Right lobe of liver (tissue), 6 donors: ENCODE results near the gene TM9SF1. TPM values are rescaled to one million over a fixed set of nuclear protein-coding genes. Genes with fewer than 3 reads are reported as not detected.

ENCODE experiments used
- ATAC-seq, 4 donors: fragments of 200-7000 bp; cut with Tn5 transposase; one replicate each; pipeline ENCODE4 v1.9.1; 2020; ENCODE audit warnings: mild to moderate bottlenecking in 4 of 4, moderate library complexity in 4 of 4
- DNase-seq, 3 donors: peaks; one replicate each; pipeline ENCODE4 v3.0.0-alpha.2; 2020
- H3K27ac ChIP-seq, 3 donors: fragments of 200-600 bp; one replicate each; pipeline ENCODE4 v1.8.0; 2022
- H3K27me3 ChIP-seq, 2 donors: fragments of 200-600 bp; one replicate each; pipeline ENCODE4 v1.8.0; 2022
- H3K36me3 ChIP-seq, 4 donors: fragments of 200-600 bp; sonication (generic) in 1 of 4; one replicate each; pipeline versions ENCODE4 v1.5.1 to v1.8.0; 2017 to 2022; ENCODE audit warnings: control low read depth in 1 of 4
- H3K4me1 ChIP-seq, 4 donors: fragments of 200-600 bp; sonication (generic) in 1 of 4; one replicate each; pipeline versions ENCODE4 v1.5.1 to v1.8.0; 2017 to 2022; ENCODE audit warnings: control low read depth in 1 of 4
- H3K4me3 ChIP-seq, 3 donors: fragments of 200-600 bp; one replicate each; pipeline ENCODE4 v1.8.0; 2022
- H3K9me3 ChIP-seq, 4 donors: fragments of 200-600 bp; sonication (generic) in 1 of 4; one replicate each; pipeline versions ENCODE4 v1.5.1 to v1.8.0; 2017 to 2022; ENCODE audit warnings: control low read depth in 1 of 4
- POLR2A ChIP-seq: fragments of 450-650 bp; IDR thresholded peaks from one replicate; pipeline ENCODE4 v1.6.1; 2017; ENCODE audit warnings: antibody characterized with exemption, mild to moderate bottlenecking
- WGBS: methylation state at CpG from one replicate; pipeline ENCODE4 v1.1.6; 2018; ENCODE audit warnings: low coverage, low lambda C conversion rate; ENCODE audit not compliant: insufficient coverage; ENCODE audit errors: missing lambda C conversion rate; 5-methylcytosine and 5-hydroxymethylcytosine counted together
- intact Hi-C, 2 donors: fragments of 100-400 bp; cut with DNase I; formaldehyde crosslinking; loops; one replicate each; pipeline versions ENCODE4 v1.11.2 to v1.14.1; 2022
- total RNA-seq, 6 experiments: library from RNA; depleted of rRNA in 2 of 6; stranded (reverse); fragments of >200 nt in 2 of 6; fragmentation: NEBNext Ultra II Directional in 3 of 6; extraction: Animal tissue kit (Norgen Biotek cat#: 25700) in 3 of 6; gene quantifications; one replicate each; pipeline versions ENCODE4 v1.1.0 to v1.2.4, GENCODE V29; 2016 to 2023
- TF ChIP-seq, protein P1 (sequence below), 4 donors: fragments of 200-600 bp in 3 of 4; fragments of 450-650 bp in 1 of 4; IDR thresholded peaks; one replicate each; pipeline versions ENCODE4 v1.5.1 to v1.8.0; 2016 to 2022; ENCODE audit warnings: antibody characterized with exemption in 4 of 4, mild to moderate bottlenecking in 2 of 4
- donor health status: DM: no; HTN: yes; CAD: no.
- donor health status: DM: no; HTN: no; CAD: no.
- donor health status: DM: no; HTN: no; CAD: no.
- donor health status: DM: no; HTN: yes; CAD: no.
- donor health status: DM: no; HTN: yes; CAD: no.

Gene TM9SF1
- total RNA-seq, 6 experiments from 2014 or later, result 32.1 to 49.8 (median 41.2) TPM

DNA sequence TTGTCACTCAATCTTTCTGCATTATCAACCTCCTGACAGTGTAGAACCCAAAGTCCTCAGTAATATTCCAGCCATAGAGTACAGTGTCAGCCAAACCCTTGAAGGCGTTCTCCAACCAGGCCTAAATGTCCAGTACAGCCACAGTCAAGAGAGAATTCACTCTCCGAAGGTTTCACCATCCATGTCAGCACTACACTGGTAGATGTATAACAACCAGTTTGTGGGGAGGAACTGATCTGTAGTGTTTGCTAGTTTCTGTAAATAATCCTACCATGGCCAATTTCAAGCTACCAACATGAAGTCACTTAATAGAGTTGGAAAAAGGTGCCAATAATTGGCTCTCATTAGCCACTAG lies 21.1 kb upstream of the TM9SF1 start:
- no peak for DNase-seq
- no peak for ATAC-seq
- Histone ChIP-seq H3K4me3 (no peak overlapping the region), H3K4me1 (peaks cover 0 to 5% (median 1%) of the 10 kb centered on the region in 4 donors), H3K9me3 (no peaks in the 10 kb centered on the region), H3K27me3 (no peaks in the 10 kb centered on the region), H3K27ac (no peak overlapping the region), H3K36me3 (peaks cover 0 to 8% (median 0%) of the 10 kb centered on the region in 4 donors)
- TF ChIP-seq POLR2A, result no peak
- intact Hi-C loops, result no loop called here
- 79% methylated on average over 2 of the region's 2 CpGs for WGBS

GRCh38 chr14:24215495-24216344 lies 20.5 kb upstream of the TM9SF1 start, which contains the start of gene MDP1:
Gene MDP1, minus strand, starts transcription at chr14:24216066. Its CDS starts 111 bp downstream, at chr14:24215955.
- Histone ChIP-seq H3K27me3 (no peaks in the 10 kb centered on the region), H3K4me3 (peak within 1 kb of the TSS; percentile 60 to 70 (median 67)), H3K36me3 (peaks cover 0 to 12% (median 0%) of the 10 kb centered on the region in 4 donors), H3K27ac (peak within 1 kb of the TSS; percentile 61 to 87 (median 78)), H3K4me1 (peaks cover 0 to 5% (median 1%) of the 10 kb centered on the region in 4 donors), H3K9me3 (no peaks in the 10 kb centered on the region)
- intact Hi-C loops, result no loop called here
- peak; percentile 87 to 91 (median 88) for ATAC-seq
- WGBS, result 0% methylated on average over 13 of the region's 40 CpGs
- TF ChIP-seq, protein P1, sequence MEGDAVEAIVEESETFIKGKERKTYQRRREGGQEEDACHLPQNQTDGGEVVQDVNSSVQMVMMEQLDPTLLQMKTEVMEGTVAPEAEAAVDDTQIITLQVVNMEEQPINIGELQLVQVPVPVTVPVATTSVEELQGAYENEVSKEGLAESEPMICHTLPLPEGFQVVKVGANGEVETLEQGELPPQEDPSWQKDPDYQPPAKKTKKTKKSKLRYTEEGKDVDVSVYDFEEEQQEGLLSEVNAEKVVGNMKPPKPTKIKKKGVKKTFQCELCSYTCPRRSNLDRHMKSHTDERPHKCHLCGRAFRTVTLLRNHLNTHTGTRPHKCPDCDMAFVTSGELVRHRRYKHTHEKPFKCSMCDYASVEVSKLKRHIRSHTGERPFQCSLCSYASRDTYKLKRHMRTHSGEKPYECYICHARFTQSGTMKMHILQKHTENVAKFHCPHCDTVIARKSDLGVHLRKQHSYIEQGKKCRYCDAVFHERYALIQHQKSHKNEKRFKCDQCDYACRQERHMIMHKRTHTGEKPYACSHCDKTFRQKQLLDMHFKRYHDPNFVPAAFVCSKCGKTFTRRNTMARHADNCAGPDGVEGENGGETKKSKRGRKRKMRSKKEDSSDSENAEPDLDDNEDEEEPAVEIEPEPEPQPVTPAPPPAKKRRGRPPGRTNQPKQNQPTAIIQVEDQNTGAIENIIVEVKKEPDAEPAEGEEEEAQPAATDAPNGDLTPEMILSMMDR (IDR thresholded peaks at IDR 0.05), result peak; percentile 36 to 68 (median 55)
- peak; percentile 75 for TF ChIP-seq POLR2A
- peak; percentile 87 to 89 (median 87) for DNase-seq

- no peak for ATAC-seq
- no peak for DNase-seq
- peaks cover 0 to 5% (median 1%) of the 10 kb centered on the region in 4 donors for H3K4me1 ChIP-seq
- peak overlapping the region in 1 of 3 donors; percentile 67 for H3K4me3 ChIP-seq
- WGBS, result 86% methylated on average over 7 of the region's 7 CpGs
- H3K27me3 ChIP-seq, result no peaks in the 10 kb centered on the region
- peaks cover 0 to 29% (median 2%) of the 10 kb centered on the region in 4 donors for H3K36me3 ChIP-seq
- H3K27ac ChIP-seq, result peak overlapping the region; percentile 73 to 94 (median 78)
- intact Hi-C loops, result no loop called here
- TF ChIP-seq, protein P1 (IDR thresholded peaks at IDR 0.05), result no peak
- TF ChIP-seq POLR2A, result no peak
- no peaks in the 10 kb centered on the region for H3K9me3 ChIP-seq
Measured at GRCh38 chr14:24213866-24214662, 18.8 kb upstream of the TM9SF1 start.

- peak; percentile 89 for TF ChIP-seq POLR2A
- TF ChIP-seq, protein P1 (IDR thresholded peaks at IDR 0.05), result no peak
- Histone ChIP-seq H3K27me3 (no peaks in the 10 kb centered on the region), H3K9me3 (no peaks in the 10 kb centered on the region), H3K27ac (peak within 1 kb of the TSS; percentile 73 to 94 (median 78)), H3K36me3 (peaks cover 0 to 38% (median 2%) of the 10 kb centered on the region in 4 donors), H3K4me3 (peak within 1 kb of the TSS; percentile 67 to 90 (median 84)), H3K4me1 (peaks cover 0 to 5% (median 1%) of the 10 kb centered on the region in 4 donors)
- DNase-seq (peak; percentile 90 to 95 (median 93)), ATAC-seq (peak; percentile 84 to 87 (median 86))
- 2% methylated on average over 28 of the region's 53 CpGs for WGBS
- intact Hi-C loops, result no loop called here
Measured at GRCh38 chr14:24212924-24213865, 18.0 kb upstream of the TM9SF1 start, which contains the start of gene CHMP4A. Gene CHMP4A, minus strand, starts transcription at chr14:24213488. Its CDS starts 49 bp downstream, at chr14:24213439.
